ENCODE results near the gene ARHGAP40. TPM values are rescaled to one million over a fixed set of nuclear protein-coding genes. Genes with fewer than 3 reads are reported as not detected.

Gene ARHGAP40
- total and polyA plus RNA-seq, 2 of the 13 experiments (the other 11 are each of a cell fraction or from before 2014, with no cell fraction given) = 0.75 to 2.1 TPM

DNA sequence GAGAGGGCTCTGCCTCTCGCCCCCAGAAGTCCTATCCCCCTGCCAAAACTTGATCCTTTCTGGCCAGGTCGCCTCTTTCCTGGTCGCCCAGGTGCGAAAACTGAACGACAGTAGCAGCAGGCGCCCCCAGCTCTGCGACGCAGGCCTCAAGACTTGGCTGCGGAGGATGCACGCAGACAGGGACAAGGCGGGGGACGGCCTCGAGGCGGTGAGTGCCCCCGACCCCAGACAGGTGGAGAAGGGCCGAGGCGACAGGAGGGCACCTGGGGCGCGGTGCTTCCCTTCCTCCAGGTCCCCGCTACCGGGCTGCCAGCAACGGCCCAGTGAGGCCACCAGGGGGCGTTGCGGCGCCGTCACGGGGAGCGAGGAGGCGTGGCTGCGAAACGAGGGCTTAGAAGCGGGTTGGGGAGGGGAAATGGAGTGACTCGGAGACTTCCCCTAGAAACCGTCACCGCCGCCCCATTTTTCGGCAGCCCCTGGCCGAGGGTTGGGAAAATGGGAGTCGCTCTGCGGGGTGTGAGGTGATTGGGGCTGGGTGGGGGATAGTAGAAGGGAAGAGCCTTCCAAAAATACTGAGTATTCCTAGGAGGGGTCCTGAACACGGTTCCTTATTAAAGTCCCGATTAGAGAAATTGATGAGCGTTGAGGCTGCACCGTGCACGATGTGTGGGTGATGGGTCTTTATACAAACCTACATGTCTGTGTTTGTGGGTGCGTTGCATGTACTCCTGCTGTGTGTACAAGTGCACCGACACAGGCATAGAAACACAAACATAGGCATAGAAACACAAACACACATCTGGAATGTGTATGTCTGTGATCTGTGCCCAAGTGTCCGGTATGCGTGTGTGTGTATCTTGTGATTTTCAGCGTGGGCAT is 44.6 kb downstream of the ARHGAP40 start (continued):
- TF ChIP-seq ARID4A (CRISPR knock-in tag; IDR thresholded peaks at IDR 0.05; ENCODE audit: borderline replicate concordance) (peak; percentile 75), ATF1 (CRISPR knock-in tag; IDR thresholded peaks at IDR 0.05) (no peak), SOX13 (IDR thresholded peaks at IDR 0.05) (no peak), SOX13 (CRISPR knock-in tag; conservative IDR thresholded peaks at IDR 0.05 in 1 of 2, IDR thresholded peaks at IDR 0.05 in 1 of 2) (peak in 1 of 2 experiments; percentile 36; a peak in 1 of 4 replicates), ZNF747 (CRISPR knock-in tag; IDR thresholded peaks at IDR 0.05; ENCODE audit: borderline replicate concordance) (0 out of 2 replicates have a peak, but pooled peaks have one; percentile 28), STAG1 (CRISPR knock-in tag; IDR thresholded peaks at IDR 0.05) (peak; percentile 98), ZBTB42 (CRISPR knock-in tag; IDR thresholded peaks at IDR 0.05) (no peak), ELK4 (CRISPR knock-in tag; IDR thresholded peaks at IDR 0.05; ENCODE audit: borderline replicate concordance) (no peak), GZF1 (CRISPR knock-in tag; IDR thresholded peaks at IDR 0.05) (no peak), ZNF20 (CRISPR knock-in tag; IDR thresholded peaks at IDR 0.05) (no peak), NBN (conservative IDR thresholded peaks at IDR 0.05) (no peak)
- TF ChIP-seq, protein P1, sequence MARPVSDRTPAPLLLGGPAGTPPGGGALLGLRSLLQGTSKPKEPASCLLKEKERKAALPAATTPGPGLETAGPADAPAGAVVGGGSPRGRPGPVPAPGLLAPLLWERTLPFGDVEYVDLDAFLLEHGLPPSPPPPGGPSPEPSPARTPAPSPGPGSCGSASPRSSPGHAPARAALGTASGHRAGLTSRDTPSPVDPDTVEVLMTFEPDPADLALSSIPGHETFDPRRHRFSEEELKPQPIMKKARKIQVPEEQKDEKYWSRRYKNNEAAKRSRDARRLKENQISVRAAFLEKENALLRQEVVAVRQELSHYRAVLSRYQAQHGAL (CRISPR knock-in tag; IDR thresholded peaks at IDR 0.05; ENCODE audit: not compliant biosample characterization) = no peak
- TF ChIP-seq, protein P2, sequence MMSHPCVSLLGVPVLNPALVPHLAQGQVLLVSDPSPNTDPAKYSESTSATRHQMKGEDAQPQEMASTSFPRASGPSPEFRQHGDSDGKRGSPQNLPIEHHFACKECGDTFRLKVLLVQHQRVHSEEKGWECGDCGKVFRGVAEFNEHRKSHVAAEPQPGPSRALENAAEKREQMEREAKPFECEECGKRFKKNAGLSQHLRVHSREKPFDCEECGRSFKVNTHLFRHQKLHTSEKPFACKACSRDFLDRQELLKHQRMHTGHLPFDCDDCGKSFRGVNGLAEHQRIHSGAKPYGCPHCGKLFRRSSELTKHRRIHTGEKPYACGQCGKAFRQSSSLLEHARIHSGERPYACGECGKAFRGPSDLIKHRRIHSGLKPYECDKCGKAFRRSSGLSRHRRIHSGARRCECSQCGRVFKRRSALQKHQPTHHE (CRISPR knock-in tag; IDR thresholded peaks at IDR 0.05; ENCODE audit: borderline replicate concordance) = no peak
- TF ChIP-seq, protein P3, sequence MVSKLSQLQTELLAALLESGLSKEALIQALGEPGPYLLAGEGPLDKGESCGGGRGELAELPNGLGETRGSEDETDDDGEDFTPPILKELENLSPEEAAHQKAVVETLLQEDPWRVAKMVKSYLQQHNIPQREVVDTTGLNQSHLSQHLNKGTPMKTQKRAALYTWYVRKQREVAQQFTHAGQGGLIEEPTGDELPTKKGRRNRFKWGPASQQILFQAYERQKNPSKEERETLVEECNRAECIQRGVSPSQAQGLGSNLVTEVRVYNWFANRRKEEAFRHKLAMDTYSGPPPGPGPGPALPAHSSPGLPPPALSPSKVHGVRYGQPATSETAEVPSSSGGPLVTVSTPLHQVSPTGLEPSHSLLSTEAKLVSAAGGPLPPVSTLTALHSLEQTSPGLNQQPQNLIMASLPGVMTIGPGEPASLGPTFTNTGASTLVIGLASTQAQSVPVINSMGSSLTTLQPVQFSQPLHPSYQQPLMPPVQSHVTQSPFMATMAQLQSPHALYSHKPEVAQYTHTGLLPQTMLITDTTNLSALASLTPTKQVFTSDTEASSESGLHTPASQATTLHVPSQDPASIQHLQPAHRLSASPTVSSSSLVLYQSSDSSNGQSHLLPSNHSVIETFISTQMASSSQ (IDR thresholded peaks at IDR 0.05; ENCODE audit: low read depth) = no peak
- TF ChIP-seq, protein P3 (CRISPR knock-in tag; IDR thresholded peaks at IDR 0.05; ENCODE audit: borderline replicate concordance) = peak; percentile 62; the same call in 1 of the 2 replicates
